Stimulated activated CD8-positive, alpha-beta memory T cell treated with anti-CD3 and anti-CD28 coated beads, Interleukin-4, amount 100 ng/mL, for 4 hours (primary cell): ENCODE results near the gene MYMX.
"Not testable (repeated sequence)": the region's sequence is repeated elsewhere in the genome, so short reads cannot be mapped to it uniquely, and the experiment has no call there.

Source experiments
- DNase-seq, 2 donors: peaks; one replicate each; pipeline ENCODE4 v3.0.0-alpha.2; 2020; ENCODE audit warnings: low read depth in 2 of 2, low spot score in 1 of 2

The MYMX gene

GRCh38 chr6:44216677-44217331 is at the start of gene MYMX:
TSS of gene MYMX (plus strand) at chr6:44216926. CDS start at chr6:44217472, 546 bp downstream.
- DNase-seq: no peak

GRCh38 chr6:44167567-44167966 is 49.2 kb upstream of the MYMX start:
- no peak for DNase-seq

GRCh38 chr6:44169154-44169553 is 47.6 kb upstream of the MYMX start:
- DNase-seq: no peak

GRCh38 chr6:44169886-44170570 is 46.7 kb upstream of the MYMX start:
- no peak for DNase-seq

- no peak for DNase-seq
Observed at GRCh38 chr6:44171899-44172546, 44.7 kb upstream of the MYMX start.

GRCh38 chr6:44172731-44173500 is 43.8 kb upstream of the MYMX start:
- DNase-seq: peak; percentile 47 to 67

- DNase-seq: no peak
Observed at GRCh38 chr6:44176130-44176761, 40.5 kb upstream of the MYMX start.

- DNase-seq: no peak
Observed at GRCh38 chr6:44176762-44177509, 39.8 kb upstream of the MYMX start.

GRCh38 chr6:44177691-44178423 is 38.9 kb upstream of the MYMX start:
- DNase-seq: no peak

GRCh38 chr6:44178424-44179071 is 38.2 kb upstream of the MYMX start:
- DNase-seq: no peak

- no peak for DNase-seq
Observed at GRCh38 chr6:44179072-44179536, 37.6 kb upstream of the MYMX start.

- DNase-seq: no peak
Observed at GRCh38 chr6:44179648-44180047, 37.1 kb upstream of the MYMX start.

- DNase-seq: no peak
Observed at GRCh38 chr6:44180406-44180805, 36.3 kb upstream of the MYMX start.

GRCh38 chr6:44180886-44181285 is 35.8 kb upstream of the MYMX start:
- no peak for DNase-seq

GRCh38 chr6:44181784-44182183 is 34.9 kb upstream of the MYMX start:
- not testable (repeated sequence) for DNase-seq

GRCh38 chr6:44182911-44183390 is 33.8 kb upstream of the MYMX start:
- no peak for DNase-seq

GRCh38 chr6:44183783-44184182 is 32.9 kb upstream of the MYMX start:
- no peak for DNase-seq

- not testable (repeated sequence) for DNase-seq
Observed at GRCh38 chr6:44185356-44185755, 31.4 kb upstream of the MYMX start.
